OCI-LY1 (cell line): ENCODE data around the gene JAG1.

Experiments used
- CTCF ChIP-seq: fragments of 200-600 bp; sonication (generic), shearing (Covaris generic); IDR thresholded peaks from 2 replicates; pipeline ENCODE4 v1.5.1; 2017; ENCODE audit warnings: mild to moderate bottlenecking, antibody characterized with exemption, low read length, moderate library complexity, mixed read lengths
- EZH2 ChIP-seq: fragments of 200-600 bp; sonication (generic), shearing (Covaris generic); IDR thresholded peaks from 2 replicates; pipeline ENCODE4 v1.8.0; 2017; ENCODE audit warnings: borderline replicate concordance, mixed run types, mild to moderate bottlenecking, antibody characterized with exemption, low read length, moderate library complexity, mixed read lengths

- TF ChIP-seq CTCF (no peak), EZH2 (no peak)
Observed at GRCh38 chr20:10720565-10720964, 46.8 kb upstream of the JAG1 start.
